Spinal cord (tissue), 10 donors: ENCODE results near the gene CEACAM6. TPM values are rescaled to one million over a fixed set of nuclear protein-coding genes. Genes with fewer than 3 reads are reported as not detected.

Experiments
- DNase-seq, 6 donors: peaks; one replicate each; pipeline versions ENCODE4 v3.0.0 to v3.0.0-alpha.2; 2013 to 2015; ENCODE audit warnings: low spot score in 6 of 6, low read depth in 4 of 6
- H3K27ac ChIP-seq: one replicate; pipeline ENCODE4 v1.5.1; 2013; ENCODE audit warnings: low read depth, low read length, control low read depth
- H3K27me3 ChIP-seq: one replicate; pipeline ENCODE4 v1.6.1; 2013; ENCODE audit warnings: low read length; ENCODE audit not compliant: control insufficient read depth, insufficient read depth
- H3K36me3 ChIP-seq: one replicate; pipeline ENCODE4 v1.6.1; 2013; ENCODE audit warnings: low read length; ENCODE audit not compliant: control insufficient read depth, insufficient read depth
- H3K4me1 ChIP-seq: one replicate; pipeline ENCODE4 v1.6.1; 2013; ENCODE audit warnings: low read length; ENCODE audit not compliant: control insufficient read depth, insufficient read depth
- H3K4me3 ChIP-seq: one replicate; pipeline ENCODE4 v1.5.1; 2013; ENCODE audit warnings: low read depth, low read length, control low read depth
- H3K9me3 ChIP-seq: one replicate; pipeline ENCODE4 v1.6.1; 2013; ENCODE audit warnings: low read length; ENCODE audit not compliant: control insufficient read depth, insufficient read depth
- WGBS: methylation state at CpG from one replicate; pipeline ENCODE4 v1.1.5; 2013; ENCODE audit warnings: missing lambda C conversion rate; ENCODE audit not compliant: insufficient coverage; 5-methylcytosine and 5-hydroxymethylcytosine counted together
- polyA plus RNA-seq, 2 donors: library from polyadenylated mRNA; unstranded; fragments of 120-200 nt; gene quantifications; one replicate each; pipeline ENCODE4 v1.2.1, GENCODE V29; 2013; ENCODE audit not compliant: insufficient read length in 2 of 2
- total RNA-seq, 2 donors: library from RNA; depleted of rRNA in 1 of 2; stranded (reverse); fragments of 120-200 nt in 1 of 2; fragments of >200 nt in 1 of 2; gene quantifications; one replicate each; pipeline versions ENCODE4 v1.2.3 to v1.2.4, GENCODE V29; 2013 to 2014
- donor health status: healthy.

CEACAM6 gene
- total and polyA plus RNA-seq, 4 donors: 0.10 to 5.7 (median 0.28) TPM

DNA sequence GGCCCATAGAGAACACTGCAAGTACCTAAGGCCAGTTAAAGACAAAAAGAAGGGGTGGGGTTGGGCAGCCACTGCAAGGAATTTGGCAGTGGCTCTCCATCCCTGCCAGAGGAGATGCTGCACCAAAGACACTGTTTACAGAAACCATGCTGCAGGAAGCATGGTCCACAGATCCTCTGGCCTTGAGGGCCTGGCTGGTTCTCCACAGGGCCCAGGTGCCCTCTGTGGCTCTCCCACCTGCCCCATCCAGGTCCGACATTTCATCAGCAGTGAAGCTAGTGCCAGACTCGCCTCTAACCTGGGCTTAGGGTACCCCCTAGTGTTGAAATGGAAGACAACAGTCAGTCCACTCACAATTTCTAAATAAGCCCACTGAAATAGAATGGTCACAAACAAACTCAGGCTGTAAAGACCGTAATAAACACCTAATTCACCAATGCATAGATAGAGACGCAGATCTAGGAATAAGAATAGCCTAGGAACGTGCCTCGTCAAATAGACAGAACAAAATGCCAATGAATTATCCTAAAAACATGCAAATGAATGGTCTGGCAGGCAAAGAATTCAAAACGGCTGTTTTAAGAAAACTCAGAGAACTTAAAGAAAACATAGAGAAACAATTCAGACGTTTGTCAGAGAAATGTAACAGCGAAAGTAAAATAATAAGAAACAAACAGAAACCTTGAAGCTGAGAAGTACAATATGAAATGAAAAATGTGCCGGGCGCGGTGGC is 65.8 kb downstream of the CEACAM6 start:
- Histone ChIP-seq H3K36me3 (no peaks in the 10 kb centered on the region), H3K4me3 (no peak overlapping the region), H3K4me1 (no peaks in the 10 kb centered on the region), H3K27ac (no peak overlapping the region), H3K9me3 (no peaks in the 10 kb centered on the region), H3K27me3 (no peaks in the 10 kb centered on the region)
- WGBS: no CpG with 5 or more reads among the region's 12 CpGs
- DNase-seq: peak in 5 of 6 donors; percentile 0 to 76 (median 9)

Other genes starting within 250 kb of the CEACAM6 start
- 10 to 100 TPM in 1 of 2 donors, 1 to 10 TPM in 1; 5.1 to 11.9 TPM for gene CEACAM21, start 179.4 kb upstream of the CEACAM6 start, total RNA-seq
- 10 to 100 TPM; 10.7 to 11.3 TPM for gene CEACAM21, start 179.4 kb upstream of the CEACAM6 start, polyA plus RNA-seq
- 1 to 10 TPM in 1 of 2 donors, under 1 TPM in 1; 0.17 to 1.1 TPM for gene CEACAM4, start 128.5 kb upstream of the CEACAM6 start, total RNA-seq
- not detected for gene CEACAM4, start 128.5 kb upstream of the CEACAM6 start, polyA plus RNA-seq
- gene CEACAM7, start 67.3 kb upstream of the CEACAM6 start, total RNA-seq: not detected
- not detected for gene CEACAM7, start 67.3 kb upstream of the CEACAM6 start, polyA plus RNA-seq
- gene CEACAM5, start 46.9 kb upstream of the CEACAM6 start, total RNA-seq: not detected
- gene CEACAM5, start 46.9 kb upstream of the CEACAM6 start, polyA plus RNA-seq: not detected
- 1 to 10 TPM in 1 of 2 donors, not detected in 1; 1.9 TPM for gene CEACAM3, start 41.1 kb downstream of the CEACAM6 start, total RNA-seq
- gene CEACAM3, start 41.1 kb downstream of the CEACAM6 start, polyA plus RNA-seq: not detected
- not detected for gene LYPD4, start 89.2 kb downstream of the CEACAM6 start, total RNA-seq
- gene LYPD4, start 89.2 kb downstream of the CEACAM6 start, polyA plus RNA-seq: not detected
- not detected for gene DMRTC2, start 89.5 kb downstream of the CEACAM6 start, total RNA-seq
- gene DMRTC2, start 89.5 kb downstream of the CEACAM6 start, polyA plus RNA-seq: not detected
- gene RPS19, start 104.7 kb downstream of the CEACAM6 start, total RNA-seq: 1,000 to 10,000 TPM in 1 of 2 donors, 100 to 1,000 TPM in 1; 241 to 2,284 TPM
- 1,000 to 10,000 TPM; 1,361 to 1,379 TPM for gene RPS19, start 104.7 kb downstream of the CEACAM6 start, polyA plus RNA-seq
- gene CD79A, start 121.7 kb downstream of the CEACAM6 start, total RNA-seq: under 1 TPM; 0.22 to 0.59 TPM
- gene CD79A, start 121.7 kb downstream of the CEACAM6 start, polyA plus RNA-seq: under 1 TPM in 1 of 2 donors, not detected in 1; 0.44 TPM
- gene ARHGEF1, start 127.7 kb downstream of the CEACAM6 start, total RNA-seq: 10 to 100 TPM; 17.3 to 27.0 TPM
- gene ARHGEF1, start 127.7 kb downstream of the CEACAM6 start, polyA plus RNA-seq: 100 to 1,000 TPM in 1 of 2 donors, 10 to 100 TPM in 1; 75.5 to 113 TPM
- gene ERFL, start 172.9 kb downstream of the CEACAM6 start, total RNA-seq: under 1 TPM in 1 of 2 donors, not detected in 1; 0.11 TPM
- 1 to 10 TPM in 1 of 2 donors, under 1 TPM in 1; 0.78 to 1.3 TPM for gene ERFL, start 172.9 kb downstream of the CEACAM6 start, polyA plus RNA-seq
- 100 to 1,000 TPM in 1 of 2 donors, 10 to 100 TPM in 1; 98.0 to 174 TPM for gene RABAC1, start 203.8 kb downstream of the CEACAM6 start, total RNA-seq
- gene RABAC1, start 203.8 kb downstream of the CEACAM6 start, polyA plus RNA-seq: 100 to 1,000 TPM; 189 to 202 TPM
- 100 to 1,000 TPM in 1 of 2 donors, 10 to 100 TPM in 1; 85.0 to 434 TPM for gene ATP1A3, start 238.7 kb downstream of the CEACAM6 start, total RNA-seq
- gene ATP1A3, start 238.7 kb downstream of the CEACAM6 start, polyA plus RNA-seq: 100 to 1,000 TPM; 643 to 704 TPM